DOHH2 (cell line): ENCODE data around the gene MCC.

Experiments used
- EZH2phosphoT487 ChIP-seq: fragments of 200-600 bp; sonication (generic); IDR thresholded peaks from 2 replicates; pipeline ENCODE4 v1.6.1; 2017; ENCODE audit warnings: borderline replicate concordance, mild to moderate bottlenecking, antibody characterized with exemption, low read length, moderate library complexity, mixed read lengths
- TF ChIP-seq, protein P1 (sequence below): fragments of 200-600 bp; sonication (generic); IDR thresholded peaks from one replicate; pipeline ENCODE4 v1.5.1; 2014; ENCODE audit warnings: antibody characterized with exemption, mild to moderate bottlenecking, low read depth, low read length; ENCODE audit not compliant: poor library complexity, severe bottlenecking

DNA sequence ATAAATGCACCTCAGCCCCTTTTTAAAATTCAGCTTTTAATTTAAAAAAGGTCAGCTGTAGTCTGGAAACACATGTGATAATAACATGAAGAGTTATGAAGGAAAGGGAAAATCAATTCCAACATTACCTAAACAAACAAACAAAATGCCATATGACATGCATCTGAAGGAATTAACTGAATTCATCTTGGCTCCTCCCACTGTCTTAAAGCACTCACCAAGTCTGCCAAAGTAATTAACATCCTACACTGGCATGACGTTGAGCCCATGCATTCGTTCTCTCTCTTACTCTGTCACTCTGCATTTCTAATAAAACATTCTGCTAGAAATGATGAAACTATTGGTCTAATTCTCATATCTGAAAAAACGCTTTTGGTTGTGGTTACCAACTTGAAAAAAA, 91.2 kb downstream of the MCC start:
- TF ChIP-seq, protein P1, sequence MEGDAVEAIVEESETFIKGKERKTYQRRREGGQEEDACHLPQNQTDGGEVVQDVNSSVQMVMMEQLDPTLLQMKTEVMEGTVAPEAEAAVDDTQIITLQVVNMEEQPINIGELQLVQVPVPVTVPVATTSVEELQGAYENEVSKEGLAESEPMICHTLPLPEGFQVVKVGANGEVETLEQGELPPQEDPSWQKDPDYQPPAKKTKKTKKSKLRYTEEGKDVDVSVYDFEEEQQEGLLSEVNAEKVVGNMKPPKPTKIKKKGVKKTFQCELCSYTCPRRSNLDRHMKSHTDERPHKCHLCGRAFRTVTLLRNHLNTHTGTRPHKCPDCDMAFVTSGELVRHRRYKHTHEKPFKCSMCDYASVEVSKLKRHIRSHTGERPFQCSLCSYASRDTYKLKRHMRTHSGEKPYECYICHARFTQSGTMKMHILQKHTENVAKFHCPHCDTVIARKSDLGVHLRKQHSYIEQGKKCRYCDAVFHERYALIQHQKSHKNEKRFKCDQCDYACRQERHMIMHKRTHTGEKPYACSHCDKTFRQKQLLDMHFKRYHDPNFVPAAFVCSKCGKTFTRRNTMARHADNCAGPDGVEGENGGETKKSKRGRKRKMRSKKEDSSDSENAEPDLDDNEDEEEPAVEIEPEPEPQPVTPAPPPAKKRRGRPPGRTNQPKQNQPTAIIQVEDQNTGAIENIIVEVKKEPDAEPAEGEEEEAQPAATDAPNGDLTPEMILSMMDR, result no peak
- no peak for TF ChIP-seq EZH2phosphoT487
